GM21515 (cell line): ENCODE measurements around the gene KMT2C.
A peak's percentile ranks its signal among the peaks of the same experiment; 100 is the strongest.
"Not testable (repeated sequence)": the region's sequence is repeated elsewhere in the genome, so short reads cannot be mapped to it uniquely, and the experiment has no call there.

Source experiments
- ATAC-seq: cut with Tn5 transposase; IDR thresholded peaks from one replicate; pipeline ENCODE4 v1.9.1; 2021; ENCODE audit not compliant: unreplicated experiment

Gene KMT2C

GRCh38 chr7:152219556-152219955, 216.2 kb downstream of the KMT2C start:
- not testable (repeated sequence) for ATAC-seq

- not testable (repeated sequence) for ATAC-seq
Measured at GRCh38 chr7:152208766-152209165, 227.0 kb downstream of the KMT2C start.

GRCh38 chr7:152204417-152204816, 231.4 kb downstream of the KMT2C start:
- ATAC-seq = not testable (repeated sequence)

- no peak for ATAC-seq
Measured at GRCh38 chr7:152203095-152203494, 232.7 kb downstream of the KMT2C start.

GRCh38 chr7:152202056-152202455, 233.7 kb downstream of the KMT2C start:
- no peak for ATAC-seq

GRCh38 chr7:152200395-152200794, 235.4 kb downstream of the KMT2C start:
- ATAC-seq = no peak

GRCh38 chr7:152196391-152196790, 239.4 kb downstream of the KMT2C start:
- ATAC-seq = no peak

- no peak for ATAC-seq
Measured at GRCh38 chr7:152193880-152194279, 241.9 kb downstream of the KMT2C start.

- ATAC-seq = no peak
Measured at GRCh38 chr7:152189061-152189460, 246.7 kb downstream of the KMT2C start.

- no peak for ATAC-seq
Measured at GRCh38 chr7:152185558-152185957, 250.2 kb downstream of the KMT2C start.

GRCh38 chr7:152180587-152180986, 255.2 kb downstream of the KMT2C start:
- no peak for ATAC-seq

GRCh38 chr7:152180048-152180447, 255.8 kb downstream of the KMT2C start:
- no peak for ATAC-seq

- no peak for ATAC-seq
Measured at GRCh38 chr7:152178405-152179058, 257.3 kb downstream of the KMT2C start.

GRCh38 chr7:152177681-152178404, 258.0 kb downstream of the KMT2C start:
- ATAC-seq = no peak

GRCh38 chr7:152176797-152177196, 259.0 kb downstream of the KMT2C start:
- peak; percentile 74 for ATAC-seq

- ATAC-seq = no peak
Measured at GRCh38 chr7:152173372-152174070, 262.3 kb downstream of the KMT2C start.

- ATAC-seq = no peak
Measured at GRCh38 chr7:152162287-152162686, 273.5 kb downstream of the KMT2C start.

GRCh38 chr7:152161171-152161570, 274.6 kb downstream of the KMT2C start:
- ATAC-seq = no peak

GRCh38 chr7:152158801-152159587, 276.8 kb downstream of the KMT2C start:
- ATAC-seq = peak; percentile 90

GRCh38 chr7:152152267-152152666, 283.5 kb downstream of the KMT2C start:
- ATAC-seq = no peak

GRCh38 chr7:152149363-152149762, 286.4 kb downstream of the KMT2C start:
- ATAC-seq = no peak
